ENCODE measurements around the gene ARL8A. TPM values are rescaled to one million over a fixed set of nuclear protein-coding genes. Genes with fewer than 3 reads are reported as not detected.
"Not testable (repeated sequence)": the region's sequence is repeated elsewhere in the genome, so short reads cannot be mapped to it uniquely, and the experiment has no call there.

The ARL8A gene
- total and polyA plus RNA-seq, 2 experiments from 2014 or later = 32.5 to 33.9 TPM

GRCh38 chr1:202149566-202149965 is 5.0 kb upstream of the ARL8A start:
- peak overlapping the region; percentile 31 for H3K4me2 ChIP-seq (ENCODE audit: unreplicated experiment)
- no peak overlapping the region for H3K27ac ChIP-seq
- 32 to 47% methylated on average over 4 of the region's 4 CpGs for WGBS, 2 experiments (ENCODE audit: low coverage in 1 of 2, low lambda C conversion rate in 2 of 2, missing lambda C conversion rate in 2 of 2)
- H3K9me3 ChIP-seq (ENCODE audit: low read depth) = no peaks in the 10 kb centered on the region
- no peak overlapping the region for H3K4me3 ChIP-seq
- H3K9ac ChIP-seq = no peak overlapping the region
- 0 out of 2 replicates have a peak, but pooled peaks cover 10% of the 10 kb centered on the region for H3K79me2 ChIP-seq (ENCODE audit: insufficient read depth)
- no peaks in the 10 kb centered on the region for H3K9me2 ChIP-seq (ENCODE audit: insufficient read depth)
- H3K4me1 ChIP-seq (ENCODE audit: insufficient read depth) = peaks cover 9% of the 10 kb centered on the region; the same call in 1 of the 2 replicates
- TF ChIP-seq EZH2phosphoT487 (IDR thresholded peaks at IDR 0.05; ENCODE audit: insufficient read depth, low read depth) (no peak), EZH2 (IDR thresholded peaks at IDR 0.05; ENCODE audit: insufficient read depth, poor library complexity, severe bottlenecking) (no peak)
- H3F3A ChIP-seq (ENCODE audit: insufficient read depth) = no peaks in the 10 kb centered on the region
- in situ Hi-C loops (cut with MboI) = no loop called here
- 0 out of 2 replicates have a peak, but pooled peaks cover 5% of the 10 kb centered on the region for H3K27me3 ChIP-seq (replicated peaks; ENCODE audit: insufficient read depth)
- H3K36me3 ChIP-seq (ENCODE audit: low read depth) = no peaks in the 10 kb centered on the region
- DNase-seq = peak; percentile 71
- no peaks in the 10 kb centered on the region for H4K20me1 ChIP-seq (ENCODE audit: insufficient read depth)
- H2AFZ ChIP-seq = no peak overlapping the region

DNA sequence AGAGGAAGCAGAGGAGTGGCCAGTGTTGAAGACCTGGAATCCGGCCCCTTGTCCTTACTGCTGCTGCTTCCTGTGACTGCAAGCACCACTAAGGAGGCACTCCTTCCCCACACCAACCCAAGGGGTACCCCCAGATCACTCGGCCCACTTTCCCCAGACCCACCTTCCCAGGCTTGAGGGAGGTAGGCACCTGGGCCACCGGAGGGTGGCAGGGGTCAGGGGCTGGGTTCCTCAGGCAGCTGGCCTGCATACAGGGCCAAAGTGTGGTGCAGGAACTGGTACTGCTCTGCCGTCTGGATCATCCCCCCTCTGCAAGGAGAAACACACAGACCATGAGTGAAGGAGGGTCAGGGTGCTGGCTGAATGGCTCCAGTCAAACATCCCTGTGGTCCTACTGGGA is 3.9 kb upstream of the ARL8A start:
- in situ Hi-C loops (cut with MboI) = no loop called here
- H4K20me1 ChIP-seq (ENCODE audit: insufficient read depth) = no peaks in the 10 kb centered on the region
- no peak for TF ChIP-seq EZH2 (IDR thresholded peaks at IDR 0.05; ENCODE audit: insufficient read depth, poor library complexity, severe bottlenecking)
- TF ChIP-seq EZH2phosphoT487 (IDR thresholded peaks at IDR 0.05; ENCODE audit: insufficient read depth, low read depth) = no peak
- no peak overlapping the region for H3K9ac ChIP-seq
- H3K9me2 ChIP-seq (ENCODE audit: insufficient read depth) = no peaks in the 10 kb centered on the region
- no peak for DNase-seq
- no peak overlapping the region for H3K27ac ChIP-seq
- H3F3A ChIP-seq (ENCODE audit: insufficient read depth) = no peaks in the 10 kb centered on the region
- H3K4me1 ChIP-seq (ENCODE audit: insufficient read depth) = peaks cover 9% of the 10 kb centered on the region; the same call in 1 of the 2 replicates
- H3K36me3 ChIP-seq (ENCODE audit: low read depth) = no peaks in the 10 kb centered on the region
- H2AFZ ChIP-seq = no peak overlapping the region
- no peak overlapping the region for H3K4me2 ChIP-seq (ENCODE audit: unreplicated experiment)
- no peaks in the 10 kb centered on the region for H3K9me3 ChIP-seq (ENCODE audit: low read depth)
- 0 out of 2 replicates have a peak, but pooled peaks cover 5% of the 10 kb centered on the region for H3K27me3 ChIP-seq (replicated peaks; ENCODE audit: insufficient read depth)
- H3K79me2 ChIP-seq (ENCODE audit: insufficient read depth) = peaks cover 17% of the 10 kb centered on the region
- 68 to 82% methylated on average over 4 of the region's 4 CpGs for WGBS, 2 experiments (ENCODE audit: low coverage in 1 of 2, low lambda C conversion rate in 2 of 2, missing lambda C conversion rate in 2 of 2)
- H3K4me3 ChIP-seq = no peak overlapping the region

DNA sequence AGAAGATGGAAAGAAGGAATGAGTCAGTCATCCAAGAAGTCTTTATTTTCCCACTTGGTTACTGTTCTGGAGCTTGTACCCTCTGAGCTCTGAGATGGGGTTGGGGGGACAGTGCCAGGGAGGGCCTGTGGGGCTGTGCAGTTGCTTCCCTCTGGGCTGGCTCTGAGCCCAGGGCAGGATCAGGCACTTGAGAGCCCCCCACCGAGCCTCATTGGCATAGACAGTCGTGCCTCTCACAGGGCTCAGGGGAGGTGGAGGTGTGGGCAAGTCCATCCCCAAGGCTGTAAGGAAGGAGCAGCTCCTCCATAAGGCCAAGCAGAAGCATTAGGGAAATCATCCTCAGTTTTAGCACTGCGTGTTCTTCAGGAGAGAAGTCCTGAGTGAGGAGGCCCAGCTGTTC is 2.5 kb upstream of the ARL8A start:
- Histone ChIP-seq H3K9me3 (ENCODE audit: low read depth) (no peaks in the 10 kb centered on the region), H3F3A (ENCODE audit: insufficient read depth) (no peaks in the 10 kb centered on the region), H3K27ac (no peak overlapping the region), H2AFZ (no peak overlapping the region), H3K4me1 (ENCODE audit: insufficient read depth) (peaks cover 9% of the 10 kb centered on the region; the same call in 1 of the 2 replicates), H4K20me1 (ENCODE audit: insufficient read depth) (peaks cover 2% of the 10 kb centered on the region), H3K27me3 (replicated peaks; ENCODE audit: insufficient read depth) (no peaks in the 10 kb centered on the region), H3K4me2 (ENCODE audit: unreplicated experiment) (no peak overlapping the region), H3K79me2 (ENCODE audit: insufficient read depth) (peaks cover 31% of the 10 kb centered on the region), H3K9me2 (ENCODE audit: insufficient read depth) (no peaks in the 10 kb centered on the region), H3K36me3 (ENCODE audit: low read depth) (no peaks in the 10 kb centered on the region), H3K9ac (no peak overlapping the region), H3K4me3 (no peak overlapping the region)
- TF ChIP-seq EZH2 (IDR thresholded peaks at IDR 0.05; ENCODE audit: insufficient read depth, poor library complexity, severe bottlenecking) = no peak
- no peak for TF ChIP-seq EZH2phosphoT487 (IDR thresholded peaks at IDR 0.05; ENCODE audit: insufficient read depth, low read depth)
- WGBS, 2 experiments (ENCODE audit: low coverage in 1 of 2, low lambda C conversion rate in 2 of 2, missing lambda C conversion rate in 2 of 2) = 63 to 70% methylated on average over 3 of the region's 3 CpGs
- no peak for DNase-seq
- in situ Hi-C loops (cut with MboI) = no loop called here

DNA sequence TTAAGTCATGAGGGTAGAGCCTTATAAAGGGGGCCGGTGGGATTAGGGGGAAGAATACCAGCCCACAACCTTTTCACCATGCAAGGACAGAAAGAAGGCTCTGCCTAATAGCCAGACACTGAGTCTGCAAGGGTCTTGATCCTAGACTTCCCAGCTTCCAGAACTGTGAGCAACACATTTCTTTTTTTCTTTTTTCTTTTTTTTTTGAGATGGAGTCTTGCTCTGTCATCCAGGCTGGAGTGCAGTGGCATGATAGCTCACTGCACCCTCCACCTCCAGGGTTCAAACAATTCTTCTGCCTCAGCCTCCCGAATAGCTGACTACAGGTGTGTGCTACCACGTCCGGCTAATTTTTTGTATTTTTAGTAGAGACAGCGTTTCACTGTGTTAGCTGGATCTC is 1.7 kb upstream of the ARL8A start:
- 92 to 97% methylated on average over 5 of the region's 5 CpGs for WGBS, 2 experiments (ENCODE audit: low coverage in 1 of 2, low lambda C conversion rate in 2 of 2, missing lambda C conversion rate in 2 of 2)

GRCh38 chr1:202145744-202146140 is 1.2 kb upstream of the ARL8A start:
- DNase-seq; H2AFZ ChIP-seq; H3K4me2 ChIP-seq (ENCODE audit: unreplicated experiment); H3F3A ChIP-seq (ENCODE audit: insufficient read depth); H3K4me1 ChIP-seq (ENCODE audit: insufficient read depth); H3K9ac ChIP-seq; H3K9me2 ChIP-seq (ENCODE audit: insufficient read depth); H3K9me3 ChIP-seq (ENCODE audit: low read depth); H3K4me3 ChIP-seq; H3K36me3 ChIP-seq (ENCODE audit: low read depth); in situ Hi-C loops (cut with MboI); H4K20me1 ChIP-seq (ENCODE audit: insufficient read depth); H3K27me3 ChIP-seq (replicated peaks; ENCODE audit: insufficient read depth); H3K27ac ChIP-seq: not testable (repeated sequence)
- H3K79me2 ChIP-seq (ENCODE audit: insufficient read depth) = peaks cover 43% of the 10 kb centered on the region
- 94 to 96% methylated on average over 7 to 8 of the region's 8 CpGs for WGBS, 2 experiments (ENCODE audit: low coverage in 1 of 2, low lambda C conversion rate in 2 of 2, missing lambda C conversion rate in 2 of 2)

More for the DNA sequence above, 1.7 kb upstream of the ARL8A start:
- Histone ChIP-seq H3K79me2 (ENCODE audit: insufficient read depth) (peaks cover 38% of the 10 kb centered on the region), H3K4me2 (ENCODE audit: unreplicated experiment) (no peak overlapping the region), H3K9ac (no peak overlapping the region), H3F3A (ENCODE audit: insufficient read depth) (no peaks in the 10 kb centered on the region), H3K27ac (no peak overlapping the region), H3K4me1 (ENCODE audit: insufficient read depth) (peaks cover 9% of the 10 kb centered on the region; the same call in 1 of the 2 replicates), H3K27me3 (replicated peaks; ENCODE audit: insufficient read depth) (no peaks in the 10 kb centered on the region), H2AFZ (no peak overlapping the region), H3K9me2 (ENCODE audit: insufficient read depth) (no peaks in the 10 kb centered on the region), H3K9me3 (ENCODE audit: low read depth) (no peaks in the 10 kb centered on the region), H4K20me1 (ENCODE audit: insufficient read depth) (peaks cover 5% of the 10 kb centered on the region), H3K4me3 (no peak overlapping the region), H3K36me3 (ENCODE audit: low read depth) (no peaks in the 10 kb centered on the region)
- TF ChIP-seq EZH2 (IDR thresholded peaks at IDR 0.05; ENCODE audit: insufficient read depth, poor library complexity, severe bottlenecking) (no peak), EZH2phosphoT487 (IDR thresholded peaks at IDR 0.05; ENCODE audit: insufficient read depth, low read depth) (no peak)
- no peak for DNase-seq
- in situ Hi-C loops (cut with MboI) = no loop called here
